Tibial artery (tissue), 4 donors: ENCODE results near the gene TMC2.
A peak's percentile ranks its signal among the peaks of the same experiment; 100 is the strongest.

Experiments
- DNase-seq, 2 donors: peaks; one replicate each; pipeline ENCODE4 v3.0.0-alpha.2; 2019
- H3K27ac ChIP-seq, 2 donors: fragments of 200-600 bp; sonication (generic) in 1 of 2; 1 replicate in 1 of 2; 2 replicates in 1 of 2; pipeline ENCODE4 v1.5.1; 2018 to 2019; ENCODE audit warnings: mild to moderate bottlenecking in 1 of 2
- H3K27me3 ChIP-seq, 2 donors: fragments of 200-600 bp; sonication (generic) in 1 of 2; one replicate each; pipeline versions ENCODE4 v1.5.1 to v1.6.0; 2016 to 2019
- H3K36me3 ChIP-seq, 3 donors: fragments of 200-600 bp; sonication (generic) in 2 of 3; one replicate each; pipeline ENCODE4 v1.5.1; 2016 to 2019; ENCODE audit warnings: mild to moderate bottlenecking in 2 of 3
- H3K4me1 ChIP-seq, 4 donors: fragments of 200-600 bp; sonication (generic) in 2 of 4; 1 replicate in 3 of 4; 2 replicates in 1 of 4; pipeline ENCODE4 v1.5.1; 2016 to 2019
- H3K4me3 ChIP-seq, 2 donors: fragments of 200-600 bp; sonication (generic) in 1 of 2; 1 replicate in 1 of 2; 2 replicates in 1 of 2; pipeline ENCODE4 v1.5.1; 2018 to 2019; ENCODE audit warnings: mild to moderate bottlenecking in 2 of 2
- H3K9me3 ChIP-seq, 3 donors: fragments of 200-600 bp; sonication (generic) in 1 of 3; one replicate each; pipeline ENCODE4 v1.5.1; 2016 to 2019
- intact Hi-C: fragments of 100-400 bp; cut with DNase I; formaldehyde crosslinking; loops from one replicate; pipeline ENCODE4 v1.15.0; 2023; ENCODE audit warnings: low total_unique reads
- TF ChIP-seq, protein P1 (sequence below), 2 experiments: fragments of 200-600 bp in 1 of 2; fragments of 450-650 bp in 1 of 2; IDR thresholded peaks; one replicate each; pipeline ENCODE4 v1.5.1; 2017 to 2019; ENCODE audit warnings: antibody characterized with exemption in 2 of 2, mild to moderate bottlenecking in 1 of 2, moderate library complexity in 1 of 2

TMC2 gene

GRCh38 chr20:2688041-2688591 lies 151.7 kb downstream of the TMC2 start:
- Histone ChIP-seq H3K4me1 (peaks cover 0 to 7% (median 4%) of the 10 kb centered on the region in 4 donors), H3K9me3 (no peaks in the 10 kb centered on the region), H3K36me3 (no peaks in the 10 kb centered on the region), H3K27me3 (peaks cover 0 to 12% of the 10 kb centered on the region in 2 donors), H3K4me3 (no peak overlapping the region), H3K27ac (no peak overlapping the region)
- intact Hi-C loops: no loop called here
- TF ChIP-seq, protein P1, sequence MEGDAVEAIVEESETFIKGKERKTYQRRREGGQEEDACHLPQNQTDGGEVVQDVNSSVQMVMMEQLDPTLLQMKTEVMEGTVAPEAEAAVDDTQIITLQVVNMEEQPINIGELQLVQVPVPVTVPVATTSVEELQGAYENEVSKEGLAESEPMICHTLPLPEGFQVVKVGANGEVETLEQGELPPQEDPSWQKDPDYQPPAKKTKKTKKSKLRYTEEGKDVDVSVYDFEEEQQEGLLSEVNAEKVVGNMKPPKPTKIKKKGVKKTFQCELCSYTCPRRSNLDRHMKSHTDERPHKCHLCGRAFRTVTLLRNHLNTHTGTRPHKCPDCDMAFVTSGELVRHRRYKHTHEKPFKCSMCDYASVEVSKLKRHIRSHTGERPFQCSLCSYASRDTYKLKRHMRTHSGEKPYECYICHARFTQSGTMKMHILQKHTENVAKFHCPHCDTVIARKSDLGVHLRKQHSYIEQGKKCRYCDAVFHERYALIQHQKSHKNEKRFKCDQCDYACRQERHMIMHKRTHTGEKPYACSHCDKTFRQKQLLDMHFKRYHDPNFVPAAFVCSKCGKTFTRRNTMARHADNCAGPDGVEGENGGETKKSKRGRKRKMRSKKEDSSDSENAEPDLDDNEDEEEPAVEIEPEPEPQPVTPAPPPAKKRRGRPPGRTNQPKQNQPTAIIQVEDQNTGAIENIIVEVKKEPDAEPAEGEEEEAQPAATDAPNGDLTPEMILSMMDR (IDR thresholded peaks at IDR 0.05): peak; percentile 21 to 35
- peak in 1 of 2 donors; percentile 64 for DNase-seq

DNA sequence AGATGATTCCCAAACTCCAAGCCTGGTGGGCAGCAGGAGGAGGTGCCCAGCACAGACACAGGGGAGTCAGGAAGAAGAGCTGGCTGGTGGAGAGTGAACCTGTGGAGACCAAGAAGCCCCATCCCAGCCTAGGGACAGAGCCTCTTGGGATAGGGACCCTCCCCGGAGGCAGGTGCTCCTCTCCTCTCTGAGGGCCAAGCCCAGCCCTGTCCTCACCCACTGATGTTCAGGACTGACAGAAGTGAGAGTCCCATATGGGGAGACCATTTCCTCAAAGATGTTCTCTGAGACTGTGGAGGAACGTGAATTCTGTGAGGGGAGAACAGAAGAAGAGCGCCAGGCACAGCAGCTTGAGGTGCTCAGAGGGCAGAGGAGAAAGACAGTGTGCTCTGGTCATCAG lies 153.8 kb downstream of the TMC2 start:
- Histone ChIP-seq H3K27ac (no peak overlapping the region), H3K4me1 (peaks cover 0 to 16% (median 14%) of the 10 kb centered on the region in 4 donors), H3K4me3 (no peak overlapping the region), H3K27me3 (peaks cover 0 to 23% of the 10 kb centered on the region in 2 donors), H3K36me3 (no peaks in the 10 kb centered on the region), H3K9me3 (no peaks in the 10 kb centered on the region)
- TF ChIP-seq, protein P1 (IDR thresholded peaks at IDR 0.05): no peak
- peak in 1 of 2 donors; percentile 37 for DNase-seq
- intact Hi-C loops: loop anchor here (10.0 kb wide), 2 partner anchors 145 to 185 kb away; partner anchors contain the start of gene PTPRA

- H3K4me3 ChIP-seq: no peak overlapping the region
- DNase-seq: peak in 1 of 2 donors; percentile 47
- no peaks in the 10 kb centered on the region for H3K36me3 ChIP-seq
- no peaks in the 10 kb centered on the region for H3K9me3 ChIP-seq
- no peak overlapping the region for H3K27ac ChIP-seq
- TF ChIP-seq, protein P1 (IDR thresholded peaks at IDR 0.05): no peak
- peaks cover 0 to 16% (median 14%) of the 10 kb centered on the region in 4 donors for H3K4me1 ChIP-seq
- H3K27me3 ChIP-seq: peaks cover 0 to 26% of the 10 kb centered on the region in 2 donors
- intact Hi-C loops: loop anchor here (10.0 kb wide), 2 partner anchors 144 to 184 kb away; partner anchors contain the start of gene PTPRA
These were observed 154.3 kb downstream of the TMC2 start for GRCh38 chr20:2690718-2691117.

DNA sequence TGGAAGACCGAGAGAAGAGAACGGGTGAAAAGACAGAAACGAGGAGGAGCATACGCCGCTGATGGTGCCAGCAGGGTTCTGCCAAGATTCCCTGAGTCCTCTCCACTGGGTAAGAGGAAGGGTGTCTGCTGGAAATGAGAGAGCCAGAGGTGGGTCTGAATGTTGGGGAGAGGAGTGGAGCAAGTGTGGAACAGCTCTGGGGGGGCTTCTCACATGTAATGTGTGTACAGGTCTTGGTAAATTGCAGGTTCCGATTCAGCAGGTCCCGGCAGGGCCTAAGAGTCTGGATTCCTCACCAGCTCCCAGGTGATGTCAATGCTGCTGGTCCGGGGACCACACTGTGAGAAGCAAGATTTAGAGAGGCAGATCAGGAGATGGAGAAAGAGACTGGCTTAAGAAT lies 154.8 kb downstream of the TMC2 start:
- peak in 1 of 2 donors; percentile 37 for DNase-seq
- no peaks in the 10 kb centered on the region for H3K36me3 ChIP-seq
- peaks cover 0 to 26% of the 10 kb centered on the region in 2 donors for H3K27me3 ChIP-seq
- intact Hi-C loops: loop anchor here (10.0 kb wide), 2 partner anchors 144 to 184 kb away; partner anchors contain the start of gene PTPRA
- no peaks in the 10 kb centered on the region for H3K9me3 ChIP-seq
- TF ChIP-seq, protein P1 (IDR thresholded peaks at IDR 0.05): no peak
- peaks cover 0 to 16% (median 14%) of the 10 kb centered on the region in 4 donors for H3K4me1 ChIP-seq
- peak overlapping the region in 1 of 2 donors; percentile 85 for H3K27ac ChIP-seq
- H3K4me3 ChIP-seq: no peak overlapping the region
